Upper lobe of right lung (tissue), 1 donor: ENCODE data around the gene DPP3. TPM values are rescaled to one million over a fixed set of nuclear protein-coding genes. Genes with fewer than 3 reads are reported as not detected.
"Not testable (repeated sequence)": the region's sequence is repeated elsewhere in the genome, so short reads cannot be mapped to it uniquely, and the experiment has no call there.

ENCODE experiments used
- ATAC-seq: fragments of 200-7000 bp; cut with Tn5 transposase; one replicate; pipeline ENCODE4 v1.9.1; 2020; ENCODE audit warnings: mild to moderate bottlenecking, moderate library complexity
- DNase-seq: peaks from one replicate; pipeline ENCODE4 v3.0.0-alpha.2; 2020
- H3K27ac ChIP-seq: fragments of 200-600 bp; one replicate; pipeline ENCODE4 v1.8.0; 2022
- H3K27me3 ChIP-seq: fragments of 200-600 bp; one replicate; pipeline ENCODE4 v1.8.0; 2022; ENCODE audit warnings: mild to moderate bottlenecking
- H3K36me3 ChIP-seq: fragments of 200-600 bp; one replicate; pipeline ENCODE4 v1.8.0; 2022
- H3K4me1 ChIP-seq: fragments of 200-600 bp; one replicate; pipeline ENCODE4 v1.8.0; 2022
- H3K4me3 ChIP-seq: fragments of 200-600 bp; one replicate; pipeline ENCODE4 v1.8.0; 2022; ENCODE audit warnings: mild to moderate bottlenecking
- H3K9me3 ChIP-seq: fragments of 200-600 bp; one replicate; pipeline ENCODE4 v1.8.0; 2022
- CTCF ChIP-seq: fragments of 200-600 bp; IDR thresholded peaks from one replicate; pipeline ENCODE4 v1.8.0; 2022; ENCODE audit warnings: antibody characterized with exemption
- intact Hi-C: fragments of 100-400 bp; cut with DNase I; formaldehyde crosslinking; loops from one replicate; pipeline ENCODE4 v1.11.0; 2022
- long read RNA-seq: library from polyadenylated mRNA; unstranded; transcript quantifications from one replicate; pipeline ENCODE4 v2.0.0, GENCODE V29; 2021
- total RNA-seq: library from RNA; stranded (reverse); fragmentation: NEBNext Ultra II Directional; extraction: Animal tissue kit (Norgen Biotek cat#: 25700); gene quantifications from one replicate; pipeline ENCODE4 v1.2.1, GENCODE V29; 2021
- donor health status: DM: no; HTN: yes; CAD: no; lungs with severe emphysema.

DPP3 gene
- 31.9 TPM for total RNA-seq
- long read RNA-seq, transcript DPP3-209 (18 exons, 2,974 nt): minor isoform, 11 of 56 reads
- long read RNA-seq, transcript DPP3-211 (18 exons, 3,078 nt): major isoform, 15 of 56 reads
- long read RNA-seq, partial matches to known transcripts: 23 of 56 reads
- long read RNA-seq, other reads (novel, unspliced or antisense): 7 of 56 reads

DNA sequence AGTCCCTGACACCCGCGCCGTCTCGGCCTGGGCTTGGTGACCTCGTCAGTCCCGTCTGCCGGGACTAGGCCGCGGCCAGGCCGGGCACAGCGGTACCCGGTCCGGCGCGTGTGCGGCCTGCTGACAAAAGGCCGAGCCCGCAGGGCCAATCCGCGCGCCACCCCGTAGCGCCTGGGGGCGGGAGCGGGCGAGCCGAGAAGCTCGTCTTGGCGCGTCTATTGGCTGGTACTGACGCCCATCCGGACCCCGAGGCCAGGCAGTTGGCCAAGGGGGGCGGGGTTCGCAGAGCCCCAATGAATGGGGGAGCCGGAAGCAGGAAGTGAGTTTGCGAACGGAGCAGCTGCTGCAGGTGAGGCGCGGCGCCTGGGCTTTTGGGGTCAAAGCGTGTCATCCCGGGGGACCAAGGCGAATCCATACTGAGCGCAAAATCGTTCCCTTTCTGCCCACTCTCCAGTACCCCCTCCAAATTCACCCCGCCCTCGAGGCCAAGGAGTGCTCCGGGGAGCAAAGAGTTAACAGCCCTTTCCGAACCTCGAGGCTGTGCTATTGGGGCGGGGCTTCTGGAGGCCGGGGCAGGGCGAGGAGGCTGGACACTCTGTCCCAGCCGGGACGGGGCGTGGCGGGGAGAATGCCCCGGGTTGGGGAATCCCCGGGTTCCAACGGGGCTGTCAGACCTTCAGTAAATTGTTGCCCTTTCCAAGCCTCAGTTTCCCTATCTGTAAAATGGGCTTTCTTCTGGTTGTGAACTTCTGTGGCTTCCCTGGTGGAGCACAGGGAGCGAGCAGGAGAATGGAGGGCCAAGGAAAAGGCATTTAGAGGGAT, at the start of gene DPP3:
Gene DPP3 (plus strand): TSS at position 318 of the 822 bp plus-strand sequence. CDS start 1,767 bp downstream, outside the sequence.
- ATAC-seq (peak; percentile 96), DNase-seq (peak; percentile 99)
- no peaks in the 10 kb centered on the region for H3K9me3 ChIP-seq
- H3K36me3 ChIP-seq: peaks cover 22% of the 10 kb centered on the region
- TF ChIP-seq CTCF: no peak
- H3K27me3 ChIP-seq: no peaks in the 10 kb centered on the region
- peaks cover 15% of the 10 kb centered on the region for H3K4me1 ChIP-seq
- peak within 1 kb of the TSS; percentile 98 for H3K27ac ChIP-seq
- intact Hi-C loops: no loop called here
- peak within 1 kb of the TSS; percentile 94 for H3K4me3 ChIP-seq

- H3K27me3 ChIP-seq, ATAC-seq, DNase-seq, H3K27ac ChIP-seq, H3K9me3 ChIP-seq, H3K4me1 ChIP-seq, intact Hi-C loops, H3K4me3 ChIP-seq: not testable (repeated sequence)
- H3K36me3 ChIP-seq: peaks cover 16% of the 10 kb centered on the region
Measured at GRCh38 chr11:66431287-66431686, 48.9 kb upstream of the DPP3 start.

DNA sequence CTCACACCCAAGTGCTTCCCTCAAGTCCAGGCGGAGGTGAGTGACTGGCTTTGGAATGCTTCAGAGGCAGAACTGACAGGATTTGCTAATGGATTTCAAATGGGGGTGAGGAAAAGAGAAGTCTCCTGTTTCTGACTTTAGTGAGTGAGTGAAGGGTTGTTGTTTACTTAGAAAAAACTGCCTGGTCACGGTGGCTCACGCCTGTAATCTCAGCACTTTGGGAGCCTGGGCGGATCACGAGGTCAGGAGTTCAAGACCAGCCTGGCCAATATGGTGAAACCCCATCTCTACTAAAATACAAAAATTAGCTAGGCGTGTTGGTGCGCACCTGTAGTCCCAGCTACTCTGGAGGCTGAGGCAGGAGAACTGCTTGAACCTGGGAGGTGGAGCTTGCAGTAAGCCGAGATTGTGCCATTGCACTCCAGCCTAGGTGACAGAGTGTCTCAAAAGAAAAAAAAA, 48.3 kb upstream of the DPP3 start:
- H3K27ac ChIP-seq, intact Hi-C loops, ATAC-seq, H3K4me1 ChIP-seq, H3K27me3 ChIP-seq, DNase-seq, H3K4me3 ChIP-seq, H3K9me3 ChIP-seq: not testable (repeated sequence)
- H3K36me3 ChIP-seq: peaks cover 16% of the 10 kb centered on the region

GRCh38 chr11:66432597-66432996, 47.6 kb upstream of the DPP3 start:
- Histone ChIP-seq H3K27ac (no peak overlapping the region), H3K9me3 (no peaks in the 10 kb centered on the region), H3K4me1 (no peaks in the 10 kb centered on the region), H3K4me3 (no peak overlapping the region), H3K36me3 (peaks cover 16% of the 10 kb centered on the region), H3K27me3 (no peaks in the 10 kb centered on the region)
- DNase-seq (no peak), ATAC-seq (peak; percentile 75)
- no peak for TF ChIP-seq CTCF
- intact Hi-C loops: no loop called here

GRCh38 chr11:66437979-66438503, 42.2 kb upstream of the DPP3 start:
- Histone ChIP-seq H3K4me3 (peak overlapping the region; percentile 100), H3K4me1 (peaks cover 7% of the 10 kb centered on the region), H3K36me3 (peaks cover 16% of the 10 kb centered on the region), H3K9me3 (no peaks in the 10 kb centered on the region), H3K27ac (peak overlapping the region; percentile 84), H3K27me3 (no peaks in the 10 kb centered on the region)
- ATAC-seq (no peak), DNase-seq (no peak)
- intact Hi-C loops: no loop called here
- no peak for TF ChIP-seq CTCF

GRCh38 chr11:66438504-66439466, 41.4 kb upstream of the DPP3 start, which contains the start of gene MRPL11:
Gene MRPL11 (minus strand): TSS chr11:66438848. CDS start chr11:66438754, 94 bp downstream.
- intact Hi-C loops: no loop called here
- peak; percentile 100 for ATAC-seq
- Histone ChIP-seq H3K4me3 (peak within 1 kb of the TSS; percentile 100), H3K4me1 (peaks cover 7% of the 10 kb centered on the region), H3K27ac (peak within 1 kb of the TSS; percentile 84), H3K9me3 (peaks cover 7% of the 10 kb centered on the region), H3K36me3 (peaks cover 16% of the 10 kb centered on the region), H3K27me3 (no peaks in the 10 kb centered on the region)
- TF ChIP-seq CTCF: peak; percentile 72
- peak; percentile 92 for DNase-seq

GRCh38 chr11:66440101-66440939, 39.9 kb upstream of the DPP3 start:
- H3K27me3 ChIP-seq, H3K4me1 ChIP-seq, intact Hi-C loops, H3K9me3 ChIP-seq, ATAC-seq, H3K27ac ChIP-seq, H3K4me3 ChIP-seq, DNase-seq: not testable (repeated sequence)
- peaks cover 10% of the 10 kb centered on the region for H3K36me3 ChIP-seq

GRCh38 chr11:66440940-66441282, 39.3 kb upstream of the DPP3 start:
- intact Hi-C loops, DNase-seq, ATAC-seq: not testable (repeated sequence)

More at GRCh38 chr11:66440940-66441282, 39.3 kb upstream of the DPP3 start:
- H3K27ac ChIP-seq, H3K27me3 ChIP-seq, H3K9me3 ChIP-seq, H3K36me3 ChIP-seq, H3K4me3 ChIP-seq, H3K4me1 ChIP-seq: not testable (repeated sequence)
